AG04449 (cell line): ENCODE measurements around the gene FBXL16.

Source experiments
- CTCF ChIA-PET: fragments of 350-600 bp; formaldehyde crosslinking; extraction: SDS; loops from one replicate; lab custom pipeline; 2021; ENCODE audit warnings: antibody characterized with exemption; lab: Yijun Ruan, JAX
- POLR2A ChIA-PET: fragments of 400-600, 350-600 bp; formaldehyde crosslinking; extraction: SDS; loops from one replicate; lab custom pipeline; 2020; ENCODE audit warnings: antibody characterized with exemption, inconsistent platforms; lab: Yijun Ruan, JAX
- DNase-seq: peaks from one replicate; pipeline ENCODE4 v3.0.0-alpha.2; 2010; ENCODE audit warnings: low read depth, low spot score
- H3K4me3 ChIP-seq: 2 replicates; pipeline ENCODE4 v1.5.1; 2011; ENCODE audit warnings: low read depth, mild to moderate bottlenecking, control low read depth, low read length
- CTCF ChIP-seq: IDR thresholded peaks from one replicate; pipeline ENCODE4 v1.5.1; 2011; ENCODE audit warnings: mild to moderate bottlenecking, moderate library complexity, low read length, control low read depth, inconsistent platforms; ENCODE audit not compliant: insufficient read depth; ENCODE audit errors: missing control alignments

FBXL16 gene

GRCh38 chr16:716768-717325 lies 11.2 kb upstream of the FBXL16 start:
- DNase-seq, result no peak
- TF ChIP-seq CTCF, result no peak
- ChIA-PET CTCF (interaction anchor here (0.8 to 10.1 kb wide), 7 partner anchors 10 to 339 kb away, joined by 3 to 210 read pairs (median 5); partner anchors contain the start of genes CCDC78, CHTF18, HAGHL and RPUSD1), POLR2A (no interaction called here)
- peak overlapping the region; percentile 65; the same call in 1 of the 2 replicates for H3K4me3 ChIP-seq

- DNase-seq, result no peak
- peak overlapping the region; percentile 65 for H3K4me3 ChIP-seq
- TF ChIP-seq CTCF, result no peak
- CTCF ChIA-PET, result interaction anchor here (0.8 to 10.1 kb wide), 13 partner anchors 9 to 339 kb away, joined by 3 to 210 read pairs (median 5); partner anchors contain the start of genes CCDC78, CHTF18, CIAO3 and HAGHL
- POLR2A ChIA-PET, result interaction anchor here (0.6 to 1.1 kb wide), 3 partner anchors 9 to 36 kb away, joined by 3 to 6 read pairs (median 4); partner anchors contain the start of gene STUB1
Measured at GRCh38 chr16:716200-716568, 10.6 kb upstream of the FBXL16 start.

- POLR2A ChIA-PET, result interaction anchor here (0.6 to 1.1 kb wide), 5 partner anchors 9 to 69 kb away, joined by 3 to 6 read pairs (median 4); partner anchors contain the start of gene STUB1
- DNase-seq, result no peak
- CTCF ChIA-PET, result interaction anchor here (0.5 to 10.1 kb wide), 13 partner anchors 8 to 340 kb away, joined by 3 to 210 read pairs (median 5); partner anchors contain the start of genes CCDC78, CHTF18, CIAO3 and HAGHL
- peak overlapping the region; percentile 65 for H3K4me3 ChIP-seq
- TF ChIP-seq CTCF, result peak; percentile 12
Measured at GRCh38 chr16:715477-716199, 10.0 kb upstream of the FBXL16 start.

- POLR2A ChIA-PET, result interaction anchor here (1.0 kb wide), 2 partner anchors 9 to 70 kb away, joined by 3 to 4 read pairs; no protein-coding TSS in a partner anchor
- no peak for TF ChIP-seq CTCF
- peak within 1 kb of the TSS; percentile 65 for H3K4me3 ChIP-seq
- CTCF ChIA-PET, result interaction anchor here (0.5 to 10.1 kb wide), 11 partner anchors 7 to 385 kb away, joined by 3 to 210 read pairs (median 4); partner anchors contain the start of genes CCDC78, CHTF18, CIAO3 and HAGHL
- DNase-seq, result no peak
Measured at GRCh38 chr16:714558-715476, 9.2 kb upstream of the FBXL16 start, which contains the start of gene METRN. METRN (plus strand) TSS chr16:715118; CDS start chr16:715290, 172 bp downstream.

- POLR2A ChIA-PET, result no interaction called here
- TF ChIP-seq CTCF, result no peak
- CTCF ChIA-PET, result interaction anchor here (1.0 to 10.1 kb wide), 8 partner anchors 12 to 385 kb away, joined by 3 to 210 read pairs (median 29); partner anchors contain the start of genes CCDC78, CHTF18, CIAO3 and HAGHL
- DNase-seq, result no peak
- no peak overlapping the region for H3K4me3 ChIP-seq
Measured at GRCh38 chr16:714079-714478, 8.5 kb upstream of the FBXL16 start.
